HEK293 (cell line): ENCODE data around the gene ZFAND2B.

Experiments
- CTCF ChIA-PET: fragments of 350-600 bp; formaldehyde crosslinking; extraction: SDS; loops from one replicate; lab custom pipeline; 2021; ENCODE audit warnings: antibody characterized with exemption; lab: Yijun Ruan, JAX
- POLR2A ChIA-PET: fragments of 300-600 bp; formaldehyde crosslinking; extraction: SDS; loops from one replicate; lab custom pipeline; 2020; ENCODE audit warnings: antibody characterized with exemption, inconsistent platforms; lab: Yijun Ruan, JAX
- H3K27ac ChIP-seq: fragments of 200-500 bp; sonication (Bioruptor generic); 2 replicates; pipeline ENCODE4 v1.5.1; 2014; ENCODE audit warnings: low read depth, low read length, control low read depth, inconsistent platforms; ENCODE audit errors: extremely low read depth
- H3K36me3 ChIP-seq, 2 experiments: fragments of 200-500 bp in 1 of 2; sonication (Bioruptor generic) in 1 of 2; 1 replicate in 1 of 2; 2 replicates in 1 of 2; pipeline ENCODE4 v1.5.1; 2014 to 2017; ENCODE audit warnings: inconsistent platforms in 2 of 2, low read length in 2 of 2; ENCODE audit not compliant: control insufficient read depth in 2 of 2, insufficient read depth in 1 of 2
- H3K4me1 ChIP-seq: fragments of 200-500 bp; sonication (Bioruptor generic); 2 replicates; pipeline ENCODE4 v1.5.1; 2014; ENCODE audit warnings: mild to moderate bottlenecking, low read length, inconsistent platforms; ENCODE audit not compliant: control insufficient read depth, insufficient read depth
- H3K4me3 ChIP-seq: 2 replicates; pipeline ENCODE4 v1.5.1; 2011; ENCODE audit warnings: low read depth, mild to moderate bottlenecking, control low read depth, low read length, moderate library complexity
- H3K9me3 ChIP-seq: fragments of 200-500 bp; sonication (Bioruptor generic); 2 replicates; pipeline ENCODE4 v1.5.1; 2014; ENCODE audit warnings: low read depth, low read length, inconsistent platforms; ENCODE audit not compliant: control insufficient read depth, insufficient read depth
- HOXA7 ChIP-seq: sonication (generic); formaldehyde crosslinking; IDR thresholded peaks from 2 replicates; pipeline ENCODE4 v1.8.1; 2022; ENCODE audit warnings: missing genetic modification reagents, borderline replicate concordance
- IKZF3 ChIP-seq: fragments of 450-650 bp; IDR thresholded peaks from 2 replicates; pipeline ENCODE4 v1.5.0; 2018; ENCODE audit warnings: missing biosample characterization, mild to moderate bottlenecking, missing genetic modification characterization, moderate library complexity
- ZBTB8A ChIP-seq: fragments of 450-650 bp; formaldehyde crosslinking; IDR thresholded peaks from 2 replicates; pipeline ENCODE4 v1.5.1; 2016; ENCODE audit warnings: missing biosample characterization, missing genetic modification characterization
- ZIC2 ChIP-seq: fragments of 450-650 bp; formaldehyde crosslinking; IDR thresholded peaks from 2 replicates; pipeline ENCODE4 v1.5.1; 2016; ENCODE audit warnings: missing biosample characterization, missing genetic modification characterization
- ZNF121 ChIP-seq: fragments of 450-650 bp; formaldehyde crosslinking; IDR thresholded peaks from 2 replicates; pipeline ENCODE4 v1.5.1; 2016; ENCODE audit warnings: missing biosample characterization, missing genetic modification characterization
- ZNF202 ChIP-seq: fragments of 450-650 bp; formaldehyde crosslinking; IDR thresholded peaks from 2 replicates; pipeline ENCODE4 v1.5.1; 2016; ENCODE audit warnings: missing biosample characterization, missing genetic modification characterization, borderline replicate concordance
- ZNF24 ChIP-seq: fragments of 450-650 bp; formaldehyde crosslinking; IDR thresholded peaks from 2 replicates; pipeline ENCODE4 v1.5.1; 2016; ENCODE audit warnings: missing biosample characterization, missing genetic modification characterization
- ZNF394 ChIP-seq: fragments of 450-650 bp; formaldehyde crosslinking; IDR thresholded peaks from 2 replicates; pipeline ENCODE4 v1.5.1; 2016; ENCODE audit warnings: missing biosample characterization, missing genetic modification characterization, mild to moderate bottlenecking, moderate library complexity, borderline replicate concordance
- ZNF48 ChIP-seq: fragments of 450-650 bp; formaldehyde crosslinking; IDR thresholded peaks from 2 replicates; pipeline ENCODE4 v1.5.1; 2016; ENCODE audit warnings: missing biosample characterization, missing genetic modification characterization
- ZNF514 ChIP-seq: fragments of 450-650 bp; formaldehyde crosslinking; IDR thresholded peaks from 2 replicates; pipeline ENCODE4 v1.5.1; 2016; ENCODE audit warnings: missing biosample characterization, missing genetic modification characterization
- ZNF660 ChIP-seq: fragments of 450-650 bp; IDR thresholded peaks from 2 replicates; pipeline ENCODE4 v1.5.1; 2018; ENCODE audit warnings: missing biosample characterization, mild to moderate bottlenecking, missing genetic modification characterization
- ZSCAN16 ChIP-seq: fragments of 450-650 bp; formaldehyde crosslinking; IDR thresholded peaks from 2 replicates; pipeline ENCODE4 v1.5.1; 2016; ENCODE audit warnings: missing biosample characterization, missing genetic modification characterization
- ZSCAN23 ChIP-seq: fragments of 450-650 bp; formaldehyde crosslinking; IDR thresholded peaks from 2 replicates; pipeline ENCODE4 v1.5.1; 2016; ENCODE audit warnings: missing biosample characterization, missing genetic modification characterization
- ZSCAN30 ChIP-seq: fragments of 450-650 bp; IDR thresholded peaks from 2 replicates; pipeline ENCODE4 v1.5.1; 2018; ENCODE audit warnings: missing biosample characterization, mild to moderate bottlenecking, missing genetic modification characterization, moderate library complexity
- ZXDB ChIP-seq: fragments of 450-650 bp; formaldehyde crosslinking; IDR thresholded peaks from 2 replicates; pipeline ENCODE4 v1.5.1; 2016; ENCODE audit warnings: missing biosample characterization, missing genetic modification characterization
- TF ChIP-seq, protein P1 (sequence below): fragments of 450-650 bp; formaldehyde crosslinking; IDR thresholded peaks from 2 replicates; pipeline ENCODE4 v1.5.1; 2017; ENCODE audit warnings: missing biosample characterization, missing genetic modification characterization
- TF ChIP-seq, protein P2 (sequence below): fragments of 450-650 bp; formaldehyde crosslinking; IDR thresholded peaks from 2 replicates; pipeline ENCODE4 v1.5.1; 2016; ENCODE audit warnings: missing biosample characterization, missing genetic modification characterization
- TF ChIP-seq, protein P3 (sequence below): fragments of 450-650 bp; formaldehyde crosslinking; IDR thresholded peaks from 2 replicates; pipeline ENCODE4 v1.5.1; 2016; ENCODE audit warnings: missing biosample characterization, missing genetic modification characterization
- TF ChIP-seq, protein P4 (sequence below): fragments of 450-650 bp; formaldehyde crosslinking; IDR thresholded peaks from 2 replicates; pipeline ENCODE4 v1.5.1; 2016; ENCODE audit warnings: missing biosample characterization, missing genetic modification characterization

ZFAND2B gene

DNA sequence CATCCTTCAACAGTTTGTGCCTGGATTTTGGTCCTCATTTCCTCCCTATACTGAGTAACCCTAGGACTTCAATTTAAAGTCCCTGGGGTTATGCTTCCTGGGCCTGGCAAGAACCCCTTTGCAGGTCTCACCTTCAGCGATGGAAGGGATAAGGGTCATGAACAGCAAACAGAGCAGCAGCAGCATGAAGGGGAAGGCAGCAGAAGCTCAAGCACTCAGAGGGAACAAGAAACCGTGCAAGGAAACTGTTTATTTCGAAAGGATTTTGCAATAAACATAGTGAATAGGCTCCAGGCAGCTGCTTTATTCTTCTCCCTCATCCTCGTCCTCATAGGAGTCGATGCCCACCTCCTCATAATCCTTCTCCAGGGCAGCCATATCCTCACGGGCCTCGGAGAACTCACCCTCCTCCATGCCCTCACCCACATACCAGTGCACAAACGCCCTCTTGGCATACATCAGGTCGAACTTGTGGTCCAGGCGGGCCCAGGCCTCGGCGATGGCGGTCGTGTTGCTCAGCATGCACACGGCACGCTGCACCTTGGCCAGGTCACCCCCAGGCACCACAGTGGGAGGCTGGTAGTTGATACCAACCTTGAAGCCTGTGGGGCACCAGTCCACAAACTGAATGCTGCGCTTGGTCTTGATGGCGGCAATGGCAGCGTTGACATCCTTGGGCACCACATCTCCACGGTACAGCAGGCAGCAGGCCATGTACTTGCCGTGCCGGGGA, 43.6 kb downstream of the ZFAND2B start (continued):
- TF ChIP-seq, protein P1, sequence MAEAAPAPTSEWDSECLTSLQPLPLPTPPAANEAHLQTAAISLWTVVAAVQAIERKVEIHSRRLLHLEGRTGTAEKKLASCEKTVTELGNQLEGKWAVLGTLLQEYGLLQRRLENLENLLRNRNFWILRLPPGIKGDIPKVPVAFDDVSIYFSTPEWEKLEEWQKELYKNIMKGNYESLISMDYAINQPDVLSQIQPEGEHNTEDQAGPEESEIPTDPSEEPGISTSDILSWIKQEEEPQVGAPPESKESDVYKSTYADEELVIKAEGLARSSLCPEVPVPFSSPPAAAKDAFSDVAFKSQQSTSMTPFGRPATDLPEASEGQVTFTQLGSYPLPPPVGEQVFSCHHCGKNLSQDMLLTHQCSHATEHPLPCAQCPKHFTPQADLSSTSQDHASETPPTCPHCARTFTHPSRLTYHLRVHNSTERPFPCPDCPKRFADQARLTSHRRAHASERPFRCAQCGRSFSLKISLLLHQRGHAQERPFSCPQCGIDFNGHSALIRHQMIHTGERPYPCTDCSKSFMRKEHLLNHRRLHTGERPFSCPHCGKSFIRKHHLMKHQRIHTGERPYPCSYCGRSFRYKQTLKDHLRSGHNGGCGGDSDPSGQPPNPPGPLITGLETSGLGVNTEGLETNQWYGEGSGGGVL (tag by site-specific recombination), result no peak
- TF ChIP-seq ZSCAN30 (tag by site-specific recombination), result no peak
- no peak for TF ChIP-seq ZNF121
- TF ChIP-seq ZSCAN16 (tag by site-specific recombination), result no peak

DNA sequence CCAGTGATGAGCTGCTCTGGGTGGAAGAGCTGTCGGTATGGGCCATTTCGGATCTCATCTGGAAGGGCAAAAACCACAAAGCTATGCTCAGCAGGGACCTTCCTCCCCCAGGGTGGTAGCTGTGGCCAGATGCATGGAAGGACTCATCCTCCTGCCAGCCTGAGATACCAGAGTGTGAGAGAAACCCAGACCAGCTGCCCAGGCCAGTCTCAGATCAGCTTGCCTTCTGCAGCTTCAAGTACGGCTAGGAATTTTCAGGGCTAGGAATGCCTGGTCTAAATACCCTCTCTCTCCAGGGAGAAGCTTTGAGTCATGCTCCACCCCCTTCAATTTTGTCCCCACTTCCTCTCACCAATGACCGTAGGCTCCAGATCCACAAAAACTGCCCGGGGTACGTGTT, 45.1 kb downstream of the ZFAND2B start:
- no peaks in the 10 kb centered on the region for H3K9me3 ChIP-seq
- POLR2A ChIA-PET, result interaction anchor here (1.1 to 2.1 kb wide), 3 partner anchors 23 to 45 kb away, joined by 3 to 5 read pairs (median 4); partner anchors contain the start of genes DNAJB2 and ZFAND2B
- H3K4me1 ChIP-seq, result peaks cover 4% of the 10 kb centered on the region; the same call in 1 of the 2 replicates
- CTCF ChIA-PET, result interaction anchor here (0.6 to 6.2 kb wide), 5 partner anchors 22 to 94 kb away, joined by 3 to 83 read pairs (median 6); partner anchors contain the start of genes ANKZF1, ATG9A and DNAJB2
- H3K27ac ChIP-seq, result no peak overlapping the region
- peaks cover 0 to 31% of the 10 kb centered on the region in 2 experiments; a peak in 1 of 3 replicates for H3K36me3 ChIP-seq
- no peak overlapping the region for H3K4me3 ChIP-seq
- TF ChIP-seq ZBTB8A (no peak), ZXDB (tag by site-specific recombination) (no peak), ZNF202 (tag by site-specific recombination) (no peak), IKZF3 (tag by site-specific recombination) (no peak), ZNF48 (no peak), HOXA7 (CRISPR knock-in tag) (no peak)
- TF ChIP-seq, protein P2, sequence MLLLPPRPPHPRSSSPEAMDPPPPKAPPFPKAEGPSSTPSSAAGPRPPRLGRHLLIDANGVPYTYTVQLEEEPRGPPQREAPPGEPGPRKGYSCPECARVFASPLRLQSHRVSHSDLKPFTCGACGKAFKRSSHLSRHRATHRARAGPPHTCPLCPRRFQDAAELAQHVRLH, result no peak

DNA sequence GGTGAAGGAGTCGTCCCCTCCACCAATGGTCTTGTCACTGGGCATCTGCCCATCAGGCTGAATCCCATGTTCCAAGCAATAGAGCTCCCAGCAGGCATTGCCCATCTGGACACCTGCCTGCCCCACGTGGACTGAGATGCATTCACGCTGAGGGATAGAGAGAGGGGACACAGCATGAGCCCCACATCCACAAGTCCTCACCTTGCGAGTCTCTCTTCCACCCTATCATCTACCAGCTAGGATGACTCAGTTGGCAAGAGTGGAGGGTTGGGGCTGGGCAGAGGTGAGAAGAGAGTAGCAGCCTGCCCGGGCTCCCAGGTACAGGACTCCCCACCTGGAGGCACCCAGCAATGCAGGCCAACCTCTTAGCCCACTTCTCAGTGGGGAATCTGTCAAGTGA, 45.5 kb downstream of the ZFAND2B start:
- Histone ChIP-seq H3K9me3 (no peaks in the 10 kb centered on the region), H3K36me3 (peaks cover 0 to 26% of the 10 kb centered on the region in 2 experiments; a peak in 1 of 3 replicates), H3K4me3 (no peak overlapping the region), H3K4me1 (peaks cover 4% of the 10 kb centered on the region; the same call in 1 of the 2 replicates), H3K27ac (no peak overlapping the region)
- ChIA-PET POLR2A (interaction anchor here (0.6 to 2.1 kb wide), 4 partner anchors 13 to 46 kb away, joined by 3 to 5 read pairs (median 4); partner anchors contain the start of genes DNAJB2 and ZFAND2B), CTCF (interaction anchor here (0.6 to 6.2 kb wide), 6 partner anchors 22 to 94 kb away, joined by 3 to 83 read pairs (median 5); partner anchors contain the start of genes ANKZF1, ATG9A and DNAJB2)
- TF ChIP-seq, protein P3, sequence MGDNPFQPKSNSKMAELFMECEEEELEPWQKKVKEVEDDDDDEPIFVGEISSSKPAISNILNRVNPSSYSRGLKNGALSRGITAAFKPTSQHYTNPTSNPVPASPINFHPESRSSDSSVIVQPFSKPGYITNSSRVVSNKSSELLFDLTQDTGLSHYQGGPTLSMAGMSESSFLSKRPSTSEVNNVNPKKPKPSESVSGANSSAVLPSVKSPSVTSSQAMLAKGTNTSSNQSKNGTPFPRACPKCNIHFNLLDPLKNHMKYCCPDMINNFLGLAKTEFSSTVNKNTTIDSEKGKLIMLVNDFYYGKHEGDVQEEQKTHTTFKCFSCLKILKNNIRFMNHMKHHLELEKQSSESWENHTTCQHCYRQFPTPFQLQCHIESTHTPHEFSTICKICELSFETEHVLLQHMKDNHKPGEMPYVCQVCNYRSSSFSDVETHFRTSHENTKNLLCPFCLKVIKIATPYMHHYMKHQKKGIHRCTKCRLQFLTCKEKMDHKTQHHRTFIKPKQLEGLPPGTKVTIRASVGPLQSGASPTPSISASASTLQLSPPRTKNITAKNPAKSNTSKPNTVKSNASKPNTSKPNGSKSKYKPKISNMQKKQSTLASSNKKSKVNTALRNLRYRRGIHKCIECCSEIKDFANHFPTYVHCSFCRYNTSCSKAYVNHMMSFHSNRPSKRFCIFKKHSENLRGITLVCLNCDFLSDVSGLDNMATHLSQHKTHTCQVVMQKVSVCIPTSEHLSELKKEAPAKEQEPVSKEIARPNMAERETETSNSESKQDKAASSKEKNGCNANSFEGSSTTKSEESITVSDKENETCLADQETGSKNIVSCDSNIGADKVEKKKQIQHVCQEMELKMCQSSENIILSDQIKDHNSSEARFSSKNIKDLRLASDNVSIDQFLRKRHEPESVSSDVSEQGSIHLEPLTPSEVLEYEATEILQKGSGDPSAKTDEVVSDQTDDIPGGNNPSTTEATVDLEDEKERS, result no peak
- peak; percentile 71 for TF ChIP-seq ZIC2 (tag by site-specific recombination)

DNA sequence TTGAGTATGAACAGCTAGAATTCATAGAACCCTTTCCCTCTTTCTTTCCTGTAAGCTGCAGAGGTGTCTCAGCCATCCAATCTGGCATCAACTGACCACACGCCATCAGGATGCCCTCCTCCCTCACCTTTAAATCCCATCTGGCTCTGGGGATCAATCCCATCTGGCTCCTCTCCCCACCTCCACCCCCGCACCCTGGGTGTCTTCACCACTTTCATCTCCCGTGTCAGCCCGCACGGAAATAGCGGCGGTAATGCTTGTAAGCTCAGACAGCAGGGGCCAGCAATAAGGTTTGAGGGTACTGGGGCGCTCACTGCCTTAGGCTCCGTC, 46.0 kb downstream of the ZFAND2B start:
- POLR2A ChIA-PET, result interaction anchor here (0.6 to 1.6 kb wide), 5 partner anchors 13 to 46 kb away, joined by 3 to 9 read pairs (median 5); partner anchors contain the start of genes DNAJB2 and ZFAND2B
- H3K27ac ChIP-seq, result no peak overlapping the region
- H3K9me3 ChIP-seq, result no peaks in the 10 kb centered on the region
- peaks cover 0 to 22% of the 10 kb centered on the region in 2 experiments; a peak in 1 of 3 replicates for H3K36me3 ChIP-seq
- peaks cover 4% of the 10 kb centered on the region; the same call in 1 of the 2 replicates for H3K4me1 ChIP-seq
- CTCF ChIA-PET, result interaction anchor here (1.0 to 6.2 kb wide), 4 partner anchors 23 to 46 kb away, joined by 3 to 83 read pairs (median 10); partner anchors contain the start of genes ANKZF1, ATG9A and DNAJB2
- no peak overlapping the region for H3K4me3 ChIP-seq
- TF ChIP-seq ZSCAN23 (tag by site-specific recombination), result no peak
- TF ChIP-seq, protein P4, sequence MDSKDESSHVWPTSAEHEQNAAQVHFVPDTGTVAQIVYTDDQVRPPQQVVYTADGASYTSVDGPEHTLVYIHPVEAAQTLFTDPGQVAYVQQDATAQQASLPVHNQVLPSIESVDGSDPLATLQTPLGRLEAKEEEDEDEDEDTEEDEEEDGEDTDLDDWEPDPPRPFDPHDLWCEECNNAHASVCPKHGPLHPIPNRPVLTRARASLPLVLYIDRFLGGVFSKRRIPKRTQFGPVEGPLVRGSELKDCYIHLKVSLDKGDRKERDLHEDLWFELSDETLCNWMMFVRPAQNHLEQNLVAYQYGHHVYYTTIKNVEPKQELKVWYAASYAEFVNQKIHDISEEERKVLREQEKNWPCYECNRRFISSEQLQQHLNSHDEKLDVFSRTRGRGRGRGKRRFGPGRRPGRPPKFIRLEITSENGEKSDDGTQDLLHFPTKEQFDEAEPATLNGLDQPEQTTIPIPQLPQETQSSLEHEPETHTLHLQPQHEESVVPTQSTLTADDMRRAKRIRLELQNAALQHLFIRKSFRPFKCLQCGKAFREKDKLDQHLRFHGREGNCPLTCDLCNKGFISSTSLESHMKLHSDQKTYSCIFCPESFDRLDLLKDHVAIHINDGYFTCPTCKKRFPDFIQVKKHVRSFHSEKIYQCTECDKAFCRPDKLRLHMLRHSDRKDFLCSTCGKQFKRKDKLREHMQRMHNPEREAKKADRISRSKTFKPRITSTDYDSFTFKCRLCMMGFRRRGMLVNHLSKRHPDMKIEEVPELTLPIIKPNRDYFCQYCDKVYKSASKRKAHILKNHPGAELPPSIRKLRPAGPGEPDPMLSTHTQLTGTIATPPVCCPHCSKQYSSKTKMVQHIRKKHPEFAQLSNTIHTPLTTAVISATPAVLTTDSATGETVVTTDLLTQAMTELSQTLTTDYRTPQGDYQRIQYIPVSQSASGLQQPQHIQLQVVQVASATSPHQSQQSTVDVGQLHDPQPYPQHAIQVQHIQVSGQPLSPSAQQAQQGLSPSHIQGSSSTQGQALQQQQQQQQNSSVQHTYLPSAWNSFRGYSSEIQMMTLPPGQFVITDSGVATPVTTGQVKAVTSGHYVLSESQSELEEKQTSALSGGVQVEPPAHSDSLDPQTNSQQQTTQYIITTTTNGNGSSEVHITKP, result no peak
- no peak for TF ChIP-seq ZNF394 (tag by site-specific recombination)
- TF ChIP-seq ZNF514 (tag by site-specific recombination), result no peak
- TF ChIP-seq ZNF24 (tag by site-specific recombination), result no peak
- TF ChIP-seq ZNF660 (tag by site-specific recombination), result no peak
